ENCODE results near the gene SLC35E4.

SLC35E4 gene

GRCh38 chr22:30654361-30654760 lies 18.8 kb downstream of the SLC35E4 start:
- Histone ChIP-seq H3K27me3 (ENCODE audit: control insufficient read depth, low read length) (no peaks in the 10 kb centered on the region), H3K9me2 (replicated peaks; ENCODE audit: control insufficient read depth, low read length) (no peaks in the 10 kb centered on the region), H4K20me1 (ENCODE audit: control insufficient read depth, insufficient read depth, low read depth, low read length) (no peaks in the 10 kb centered on the region), H3K4me2 (ENCODE audit: low read length) (no peak overlapping the region), H3K9me3 (ENCODE audit: control insufficient read depth, insufficient read depth, low read length) (no peaks in the 10 kb centered on the region), H3F3A (ENCODE audit: control insufficient read depth, insufficient read depth) (no peaks in the 10 kb centered on the region), H3K4me3 (ENCODE audit: low read length) (no peak overlapping the region), H3K4me1 (ENCODE audit: control insufficient read depth, low read length) (no peaks in the 10 kb centered on the region), H3K27ac (ENCODE audit: low read depth, low read length) (no peak overlapping the region), H3K36me3 (ENCODE audit: control insufficient read depth, low read length) (no peaks in the 10 kb centered on the region), H3K79me2 (ENCODE audit: control insufficient read depth, low read length) (no peaks in the 10 kb centered on the region)
- no peak for TF ChIP-seq CTCF (IDR thresholded peaks at IDR 0.05; ENCODE audit: low read depth, low read length, poor library complexity, severe bottlenecking)
- no peak for TF ChIP-seq EZH2phosphoT487 (IDR thresholded peaks at IDR 0.05; ENCODE audit: borderline replicate concordance, low read length)

- Histone ChIP-seq H3K4me1 (ENCODE audit: control insufficient read depth, low read length) (no peaks in the 10 kb centered on the region), H3K9me3 (ENCODE audit: control insufficient read depth, insufficient read depth, low read length) (no peaks in the 10 kb centered on the region), H3F3A (ENCODE audit: control insufficient read depth, insufficient read depth) (no peaks in the 10 kb centered on the region), H3K4me2 (ENCODE audit: low read length) (no peak overlapping the region), H3K36me3 (ENCODE audit: control insufficient read depth, low read length) (no peaks in the 10 kb centered on the region), H3K9me2 (replicated peaks; ENCODE audit: control insufficient read depth, low read length) (no peaks in the 10 kb centered on the region), H3K27ac (ENCODE audit: low read depth, low read length) (no peak overlapping the region), H4K20me1 (ENCODE audit: control insufficient read depth, insufficient read depth, low read depth, low read length) (no peaks in the 10 kb centered on the region), H3K27me3 (ENCODE audit: control insufficient read depth, low read length) (no peaks in the 10 kb centered on the region), H3K4me3 (ENCODE audit: low read length) (no peak overlapping the region), H3K79me2 (ENCODE audit: control insufficient read depth, low read length) (no peaks in the 10 kb centered on the region)
- TF ChIP-seq CTCF (IDR thresholded peaks at IDR 0.05; ENCODE audit: low read depth, low read length, poor library complexity, severe bottlenecking), result no peak
- TF ChIP-seq EZH2phosphoT487 (IDR thresholded peaks at IDR 0.05; ENCODE audit: borderline replicate concordance, low read length), result no peak
These were observed 20.0 kb downstream of the SLC35E4 start for GRCh38 chr22:30655532-30655931.

GRCh38 chr22:30662040-30662439 lies 26.5 kb downstream of the SLC35E4 start:
- no peaks in the 10 kb centered on the region for H3K9me3 ChIP-seq (ENCODE audit: control insufficient read depth, insufficient read depth, low read length)
- H3K27me3 ChIP-seq (ENCODE audit: control insufficient read depth, low read length), result no peaks in the 10 kb centered on the region
- no peaks in the 10 kb centered on the region for H3F3A ChIP-seq (ENCODE audit: control insufficient read depth, insufficient read depth)
- no peaks in the 10 kb centered on the region for H3K9me2 ChIP-seq (replicated peaks; ENCODE audit: control insufficient read depth, low read length)
- H3K36me3 ChIP-seq (ENCODE audit: control insufficient read depth, low read length), result no peaks in the 10 kb centered on the region
- TF ChIP-seq EZH2phosphoT487 (IDR thresholded peaks at IDR 0.05; ENCODE audit: borderline replicate concordance, low read length), result no peak
- TF ChIP-seq CTCF (IDR thresholded peaks at IDR 0.05; ENCODE audit: low read depth, low read length, poor library complexity, severe bottlenecking), result no peak
- H3K4me1 ChIP-seq (ENCODE audit: control insufficient read depth, low read length), result peaks cover 7% of the 10 kb centered on the region
- H3K4me2 ChIP-seq (ENCODE audit: low read length), result no peak overlapping the region
- H3K4me3 ChIP-seq (ENCODE audit: low read length), result no peak overlapping the region
- no peaks in the 10 kb centered on the region for H3K79me2 ChIP-seq (ENCODE audit: control insufficient read depth, low read length)
- H4K20me1 ChIP-seq (ENCODE audit: control insufficient read depth, insufficient read depth, low read depth, low read length), result no peaks in the 10 kb centered on the region
- H3K27ac ChIP-seq (ENCODE audit: low read depth, low read length), result no peak overlapping the region

- no peaks in the 10 kb centered on the region for H3F3A ChIP-seq (ENCODE audit: control insufficient read depth, insufficient read depth)
- no peaks in the 10 kb centered on the region for H3K79me2 ChIP-seq (ENCODE audit: control insufficient read depth, low read length)
- TF ChIP-seq CTCF (IDR thresholded peaks at IDR 0.05; ENCODE audit: low read depth, low read length, poor library complexity, severe bottlenecking), result no peak
- H3K36me3 ChIP-seq (ENCODE audit: control insufficient read depth, low read length), result no peaks in the 10 kb centered on the region
- H3K4me1 ChIP-seq (ENCODE audit: control insufficient read depth, low read length), result peaks cover 13% of the 10 kb centered on the region
- H4K20me1 ChIP-seq (ENCODE audit: control insufficient read depth, insufficient read depth, low read depth, low read length), result no peaks in the 10 kb centered on the region
- H3K4me2 ChIP-seq (ENCODE audit: low read length), result no peak overlapping the region
- no peak overlapping the region for H3K27ac ChIP-seq (ENCODE audit: low read depth, low read length)
- H3K9me2 ChIP-seq (replicated peaks; ENCODE audit: control insufficient read depth, low read length), result no peaks in the 10 kb centered on the region
- H3K9me3 ChIP-seq (ENCODE audit: control insufficient read depth, insufficient read depth, low read length), result no peaks in the 10 kb centered on the region
- H3K27me3 ChIP-seq (ENCODE audit: control insufficient read depth, low read length), result peaks cover 15% of the 10 kb centered on the region
- no peak overlapping the region for H3K4me3 ChIP-seq (ENCODE audit: low read length)
These were observed 29.2 kb downstream of the SLC35E4 start for GRCh38 chr22:30664798-30665197.
